ENCODE results near the gene DNAJB4.

DNA sequence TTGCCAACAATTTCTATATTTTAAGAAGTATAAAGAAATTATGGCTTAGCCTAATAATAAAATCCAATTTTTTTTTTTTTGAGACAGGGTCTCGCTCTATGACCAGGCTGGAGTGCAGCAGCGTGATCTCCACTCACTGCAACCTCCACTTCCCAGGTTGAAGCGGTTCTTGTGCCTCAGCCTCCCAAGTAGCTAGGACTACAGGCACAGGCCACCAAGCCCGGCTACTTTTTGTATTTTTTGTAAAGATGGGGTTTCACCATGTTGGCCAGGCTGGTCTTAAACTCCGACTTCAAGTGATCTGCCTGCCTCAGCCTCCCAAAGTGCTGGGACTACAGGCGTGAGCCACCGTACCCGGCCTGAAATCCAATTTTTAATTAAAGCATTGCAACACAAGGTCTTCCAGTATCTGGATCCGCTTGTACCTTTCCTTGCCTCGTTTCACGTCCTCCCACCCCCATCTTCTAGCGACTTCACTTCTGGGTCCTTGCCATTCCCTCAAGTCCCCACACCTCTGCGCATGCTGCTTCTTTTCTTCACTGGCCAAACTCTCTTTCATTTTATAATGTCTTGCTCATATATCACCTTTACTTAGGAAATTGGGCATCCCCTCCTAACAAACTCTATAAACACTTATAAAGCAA lies 28.2 kb upstream of the DNAJB4 start:
- TF ChIP-seq, protein P1, sequence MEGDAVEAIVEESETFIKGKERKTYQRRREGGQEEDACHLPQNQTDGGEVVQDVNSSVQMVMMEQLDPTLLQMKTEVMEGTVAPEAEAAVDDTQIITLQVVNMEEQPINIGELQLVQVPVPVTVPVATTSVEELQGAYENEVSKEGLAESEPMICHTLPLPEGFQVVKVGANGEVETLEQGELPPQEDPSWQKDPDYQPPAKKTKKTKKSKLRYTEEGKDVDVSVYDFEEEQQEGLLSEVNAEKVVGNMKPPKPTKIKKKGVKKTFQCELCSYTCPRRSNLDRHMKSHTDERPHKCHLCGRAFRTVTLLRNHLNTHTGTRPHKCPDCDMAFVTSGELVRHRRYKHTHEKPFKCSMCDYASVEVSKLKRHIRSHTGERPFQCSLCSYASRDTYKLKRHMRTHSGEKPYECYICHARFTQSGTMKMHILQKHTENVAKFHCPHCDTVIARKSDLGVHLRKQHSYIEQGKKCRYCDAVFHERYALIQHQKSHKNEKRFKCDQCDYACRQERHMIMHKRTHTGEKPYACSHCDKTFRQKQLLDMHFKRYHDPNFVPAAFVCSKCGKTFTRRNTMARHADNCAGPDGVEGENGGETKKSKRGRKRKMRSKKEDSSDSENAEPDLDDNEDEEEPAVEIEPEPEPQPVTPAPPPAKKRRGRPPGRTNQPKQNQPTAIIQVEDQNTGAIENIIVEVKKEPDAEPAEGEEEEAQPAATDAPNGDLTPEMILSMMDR (IDR thresholded peaks at IDR 0.05; ENCODE audit: poor library complexity): no peak
- no peak for TF ChIP-seq EZH2 (IDR thresholded peaks at IDR 0.05; ENCODE audit: borderline replicate concordance)
